Mesenchymal stem cell (in vitro differentiated cells and primary cell): ENCODE measurements around the gene SLC1A2.

ENCODE experiments used
- DNase-seq: peaks from one replicate; pipeline ENCODE4 v3.0.0-alpha.2; 2013
- H2AFZ ChIP-seq: one replicate; pipeline ENCODE4 v1.6.1; 2013; ENCODE audit warnings: low read depth, mild to moderate bottlenecking, control low read depth, inconsistent platforms, low read length, moderate library complexity
- H2AK5ac ChIP-seq: 2 replicates; pipeline ENCODE4 v1.6.1; 2013; ENCODE audit warnings: low read length, moderate library complexity, mild to moderate bottlenecking, inconsistent platforms; ENCODE audit not compliant: severe bottlenecking
- H2BK120ac ChIP-seq: one replicate; pipeline ENCODE4 v1.6.1; 2013; ENCODE audit warnings: low read depth, mild to moderate bottlenecking, inconsistent platforms, low read length, moderate library complexity
- H2BK12ac ChIP-seq, 2 experiments: one replicate each; pipeline ENCODE4 v1.6.1; 2013; ENCODE audit warnings: inconsistent platforms in 2 of 2, low read length in 2 of 2, mild to moderate bottlenecking in 2 of 2, moderate library complexity in 2 of 2, control low read depth in 1 of 2
- H2BK15ac ChIP-seq: one replicate; pipeline ENCODE4 v1.6.1; 2013; ENCODE audit warnings: mild to moderate bottlenecking, low read depth, inconsistent platforms; ENCODE audit not compliant: poor library complexity, severe bottlenecking
- H2BK5ac ChIP-seq: 2 replicates; pipeline ENCODE4 v1.6.1; 2013; ENCODE audit warnings: low read depth, mild to moderate bottlenecking, low read length, control low read depth, inconsistent platforms; ENCODE audit not compliant: poor library complexity, severe bottlenecking
- H3K14ac ChIP-seq, 2 experiments: one replicate each; pipeline ENCODE4 v1.6.1; 2013; ENCODE audit warnings: inconsistent platforms in 2 of 2, low read length in 2 of 2, control low read depth in 1 of 2, mild to moderate bottlenecking in 1 of 2, moderate library complexity in 1 of 2
- H3K18ac ChIP-seq, 2 experiments: one replicate each; pipeline ENCODE4 v1.6.1; 2013; ENCODE audit warnings: inconsistent platforms in 2 of 2, low read length in 2 of 2, control low read depth in 1 of 2, low read depth in 1 of 2, mild to moderate bottlenecking in 1 of 2
- H3K23ac ChIP-seq, 2 experiments: one replicate each; pipeline ENCODE4 v1.6.1; 2013; ENCODE audit warnings: inconsistent platforms in 2 of 2, low read length in 2 of 2, mild to moderate bottlenecking in 2 of 2, moderate library complexity in 2 of 2, control low read depth in 1 of 2
- H3K27ac ChIP-seq: 2 replicates; pipeline ENCODE4 v1.5.1; 2013; ENCODE audit warnings: mild to moderate bottlenecking, moderate library complexity, low read length, control low read depth, inconsistent platforms; ENCODE audit not compliant: poor library complexity, severe bottlenecking
- H3K27me3 ChIP-seq, 2 experiments: 2 replicates each; pipeline versions ENCODE4 v1.6.1 to v1.7.0; 2013; ENCODE audit warnings: low read length in 2 of 2, mild to moderate bottlenecking in 2 of 2, moderate library complexity in 2 of 2, control low read depth in 1 of 2, inconsistent platforms in 1 of 2; ENCODE audit not compliant: control insufficient read depth in 1 of 2, insufficient read depth in 1 of 2
- H3K36me3 ChIP-seq, 2 experiments: 2 replicates each; pipeline versions ENCODE4 v1.6.1 to v1.7.0; 2013; ENCODE audit warnings: low read length in 2 of 2, control low read depth in 1 of 2, inconsistent platforms in 1 of 2, low read depth in 1 of 2, mild to moderate bottlenecking in 1 of 2; ENCODE audit not compliant: insufficient read depth in 2 of 2, control insufficient read depth in 1 of 2
- H3K4ac ChIP-seq, 2 experiments: one replicate each; pipeline ENCODE4 v1.6.1; 2013; ENCODE audit warnings: inconsistent platforms in 2 of 2, low read length in 2 of 2, mild to moderate bottlenecking in 2 of 2, moderate library complexity in 2 of 2, control low read depth in 1 of 2, low read depth in 1 of 2
- H3K4me1 ChIP-seq: 2 replicates; pipeline ENCODE4 v1.6.1; 2013; ENCODE audit warnings: low read depth, low read length, control low read depth; ENCODE audit not compliant: control insufficient read depth, insufficient read depth
- H3K4me2 ChIP-seq: 2 replicates; pipeline ENCODE4 v1.6.1; 2013; ENCODE audit warnings: low read length, mild to moderate bottlenecking, inconsistent platforms; ENCODE audit not compliant: poor library complexity, severe bottlenecking
- H3K4me3 ChIP-seq, 2 experiments: 2 replicates each; pipeline versions ENCODE4 v1.5.1 to v1.7.0; 2013; ENCODE audit warnings: low read length in 2 of 2, mild to moderate bottlenecking in 2 of 2, control low read depth in 1 of 2, low read depth in 1 of 2; ENCODE audit not compliant: insufficient read depth in 1 of 2
- H3K79me1 ChIP-seq: replicated peaks from 2 replicates; pipeline ENCODE4 v1.6.1; 2013; ENCODE audit warnings: mild to moderate bottlenecking, control low read depth, low read length, inconsistent platforms; ENCODE audit not compliant: poor library complexity, severe bottlenecking
- H3K9ac ChIP-seq: 2 replicates; pipeline ENCODE4 v1.7.0; 2013; ENCODE audit warnings: mild to moderate bottlenecking, low read length, moderate library complexity
- H3K9me3 ChIP-seq: 2 replicates; pipeline ENCODE4 v1.7.0; 2013; ENCODE audit warnings: mild to moderate bottlenecking, low read length; ENCODE audit not compliant: control insufficient read depth
- H4K8ac ChIP-seq: one replicate; pipeline ENCODE4 v1.6.1; 2013; ENCODE audit warnings: inconsistent platforms, mild to moderate bottlenecking, low read length, moderate library complexity
- H4K91ac ChIP-seq: one replicate; pipeline ENCODE4 v1.6.1; 2013; ENCODE audit warnings: mild to moderate bottlenecking, low read length, inconsistent platforms
- WGBS: methylation state at CpG from one replicate; pipeline ENCODE4 v1.1.7; 2013; ENCODE audit warnings: mixed read lengths; 5-methylcytosine and 5-hydroxymethylcytosine counted together

The SLC1A2 gene

GRCh38 chr11:35288309-35288708 lies 131.0 kb downstream of the SLC1A2 start:
- peak overlapping the region; percentile 63 to 70 for H2BK12ac ChIP-seq
- no peak for DNase-seq
- H3K9ac ChIP-seq, result no peak overlapping the region
- H3K4me2 ChIP-seq, result no peak overlapping the region
- H3K9me3 ChIP-seq, result no peaks in the 10 kb centered on the region
- H3K4me3 ChIP-seq, result no peak overlapping the region
- WGBS, result no CpG with 5 or more reads among the region's 3 CpGs
- H3K23ac ChIP-seq, result no peak overlapping the region
- no peak overlapping the region for H2AK5ac ChIP-seq
- no peak overlapping the region for H2BK120ac ChIP-seq
- peaks cover 1% of the 10 kb centered on the region for H3K4me1 ChIP-seq
- H2BK5ac ChIP-seq, result no peak overlapping the region
- H3K27ac ChIP-seq, result no peak overlapping the region
- H3K79me1 ChIP-seq, result no peaks in the 10 kb centered on the region
- H4K91ac ChIP-seq, result no peak overlapping the region
- H3K4ac ChIP-seq, result no peak overlapping the region
- no peak overlapping the region for H3K14ac ChIP-seq
- no peak overlapping the region for H3K18ac ChIP-seq
- peaks cover 0 to 45% of the 10 kb centered on the region in 2 experiments for H3K36me3 ChIP-seq
- H2AFZ ChIP-seq, result no peak overlapping the region
- no peak overlapping the region for H2BK15ac ChIP-seq
- no peaks in the 10 kb centered on the region for H3K27me3 ChIP-seq
- H4K8ac ChIP-seq, result no peak overlapping the region

GRCh38 chr11:35287344-35287890 lies 131.9 kb downstream of the SLC1A2 start:
- Histone ChIP-seq H2BK15ac (no peak overlapping the region), H3K4me1 (peaks cover 5% of the 10 kb centered on the region), H2AK5ac (peak overlapping the region; percentile 74), H3K27ac (no peak overlapping the region), H3K9ac (no peak overlapping the region), H2BK5ac (no peak overlapping the region), H4K91ac (no peak overlapping the region), H2AFZ (no peak overlapping the region), H3K27me3 (no peaks in the 10 kb centered on the region), H4K8ac (no peak overlapping the region), H3K18ac (no peak overlapping the region), H3K4ac (no peak overlapping the region), H3K23ac (no peak overlapping the region), H3K4me3 (no peak overlapping the region), H3K36me3 (peaks cover 0 to 44% of the 10 kb centered on the region in 2 experiments), H3K9me3 (no peaks in the 10 kb centered on the region), H2BK12ac (peak overlapping the region in 1 of 2 experiments; percentile 30), H3K79me1 (no peaks in the 10 kb centered on the region), H2BK120ac (no peak overlapping the region), H3K4me2 (no peak overlapping the region), H3K14ac (no peak overlapping the region)
- 97% methylated on average over 5 of the region's 5 CpGs for WGBS
- no peak for DNase-seq

GRCh38 chr11:35286126-35286525 lies 133.2 kb downstream of the SLC1A2 start:
- Histone ChIP-seq H2AFZ (no peak overlapping the region), H2BK15ac (no peak overlapping the region), H3K4me1 (peaks cover 7% of the 10 kb centered on the region), H2BK12ac (no peak overlapping the region), H3K9me3 (no peaks in the 10 kb centered on the region), H2AK5ac (no peak overlapping the region), H3K79me1 (no peaks in the 10 kb centered on the region), H3K27ac (no peak overlapping the region), H4K8ac (no peak overlapping the region), H3K4me2 (no peak overlapping the region), H3K23ac (no peak overlapping the region), H3K4me3 (no peak overlapping the region), H3K27me3 (no peaks in the 10 kb centered on the region), H3K14ac (no peak overlapping the region), H2BK5ac (no peak overlapping the region), H3K4ac (no peak overlapping the region), H3K18ac (no peak overlapping the region), H3K9ac (no peak overlapping the region), H2BK120ac (no peak overlapping the region), H3K36me3 (peaks cover 0 to 37% of the 10 kb centered on the region in 2 experiments), H4K91ac (no peak overlapping the region)
- no peak for DNase-seq

- Histone ChIP-seq H2AK5ac (no peak overlapping the region), H3K27ac (no peak overlapping the region), H3K36me3 (peaks cover 0 to 40% of the 10 kb centered on the region in 2 experiments), H4K8ac (no peak overlapping the region), H3K4me2 (no peak overlapping the region), H2BK120ac (no peak overlapping the region), H3K23ac (no peak overlapping the region), H3K18ac (no peak overlapping the region), H3K4ac (no peak overlapping the region), H2BK15ac (no peak overlapping the region), H3K27me3 (no peaks in the 10 kb centered on the region), H3K4me1 (peaks cover 7% of the 10 kb centered on the region), H2BK5ac (no peak overlapping the region), H3K9me3 (no peaks in the 10 kb centered on the region), H3K14ac (no peak overlapping the region), H2BK12ac (no peak overlapping the region), H3K79me1 (no peaks in the 10 kb centered on the region), H4K91ac (no peak overlapping the region), H3K9ac (no peak overlapping the region), H3K4me3 (no peak overlapping the region), H2AFZ (no peak overlapping the region)
- WGBS, result 100% methylated on average over 1 of the region's 1 CpG
- DNase-seq, result no peak
Observed at GRCh38 chr11:35285471-35285870, 133.9 kb downstream of the SLC1A2 start.
